SU-DHL-6 (cell line): Measurements from ENCODE around the gene TYW1B.

Experiments
- CTCF ChIP-seq: fragments of 200-600 bp; sonication (generic); IDR thresholded peaks from one replicate; pipeline ENCODE4 v1.5.1; 2017; ENCODE audit warnings: antibody characterized with exemption, mild to moderate bottlenecking, low read length, moderate library complexity; ENCODE audit not compliant: insufficient read depth, poor library complexity, severe bottlenecking
- EZH2phosphoT487 ChIP-seq: fragments of 200-600 bp; sonication (generic), shearing (Covaris generic); conservative IDR thresholded peaks from 2 replicates; pipeline ENCODE4 v1.6.1; 2018; ENCODE audit warnings: mild to moderate bottlenecking, antibody characterized with exemption, low read length, moderate library complexity, mixed read lengths

GRCh38 chr7:72709909-72710308 is 118.1 kb downstream of the TYW1B start:
- TF ChIP-seq CTCF (no peak), EZH2phosphoT487 (no peak)
